Thyroid gland (tissue), 4 donors: ENCODE data around the gene CTNNA2.

Experiments used
- CTCF ChIP-seq, 6 experiments: fragments of 200-600 bp in 3 of 6; fragments of 450-650 bp in 3 of 6; sonication (generic) in 3 of 6; IDR thresholded peaks; one replicate each; pipeline ENCODE4 v1.5.1; 2016 to 2019; ENCODE audit warnings: antibody characterized with exemption in 6 of 6, mild to moderate bottlenecking in 2 of 6, inconsistent platforms in 1 of 6, moderate library complexity in 1 of 6
- POLR2A ChIP-seq, 2 donors: fragments of 450-650 bp; IDR thresholded peaks; one replicate each; pipeline ENCODE4 v1.6.1; 2017; ENCODE audit warnings: antibody characterized with exemption in 2 of 2, mild to moderate bottlenecking in 2 of 2, moderate library complexity in 1 of 2

- TF ChIP-seq CTCF (IDR thresholded peaks at IDR 0.05), result no peak
- TF ChIP-seq POLR2A (IDR thresholded peaks at IDR 0.05), result no peak
These were observed 592.3 kb downstream of the CTNNA2 start for GRCh38 chr2:80105015-80105640.
